Prostate gland (tissue), 2 donors: Measurements from ENCODE around the gene COL5A1. TPM values are rescaled to one million over a fixed set of nuclear protein-coding genes. Genes with fewer than 3 reads are reported as not detected.

Experiments used
- DNase-seq: peaks from one replicate; pipeline ENCODE4 v3.0.0-alpha.2; 2019; ENCODE audit warnings: low spot score
- H3K27ac ChIP-seq, 2 donors: fragments of 200-600 bp; sonication (generic); 2 replicates each; pipeline ENCODE4 v1.5.1; 2017 to 2019
- H3K27me3 ChIP-seq: fragments of 200-600 bp; sonication (generic); replicated peaks from 2 replicates; pipeline ENCODE4 v1.5.1; 2019; ENCODE audit not compliant: insufficient read depth
- H3K36me3 ChIP-seq, 2 donors: fragments of 200-600 bp; sonication (generic); 1 replicate in 1 of 2; 2 replicates in 1 of 2; pipeline versions ENCODE4 v1.5.1 to v1.8.1; 2017 to 2019
- H3K4me1 ChIP-seq: fragments of 200-600 bp; sonication (generic); replicated peaks from 2 replicates; pipeline ENCODE4 v1.5.1; 2019
- H3K4me3 ChIP-seq, 2 donors: fragments of 200-600 bp; sonication (generic); 2 replicates each; pipeline ENCODE4 v1.5.1; 2017 to 2019
- H3K9me3 ChIP-seq: fragments of 200-600 bp; sonication (generic); 2 replicates; pipeline ENCODE4 v1.5.1; 2017
- POLR2A ChIP-seq: fragments of 450-650 bp; IDR thresholded peaks from one replicate; pipeline ENCODE4 v1.6.1; 2016; ENCODE audit warnings: antibody characterized with exemption, mild to moderate bottlenecking
- POLR2AphosphoS5 ChIP-seq: sonication (generic); formaldehyde crosslinking; IDR thresholded peaks from one replicate; pipeline ENCODE4 v1.6.1; 2017; ENCODE audit warnings: antibody characterized with exemption
- WGBS: methylation state at CpG from one replicate; pipeline ENCODE4 v1.1.5; 2018; 5-methylcytosine and 5-hydroxymethylcytosine counted together
- intact Hi-C: fragments of 100-400 bp; cut with DNase I; formaldehyde crosslinking; loops from one replicate; pipeline ENCODE4 v1.14.2; 2022
- total RNA-seq, 2 donors: library from RNA; depleted of rRNA; stranded (reverse); fragments of >200 nt; gene quantifications; one replicate each; pipeline ENCODE4 v1.1.0, GENCODE V29; 2016
- TF ChIP-seq, protein P1 (sequence below), 4 experiments: fragments of 200-600 bp in 2 of 4; fragments of 450-650 bp in 2 of 4; sonication (generic) in 2 of 4; IDR thresholded peaks; 1 replicate in 3 of 4; 2 replicates in 1 of 4; pipeline ENCODE4 v1.5.1; 2016 to 2019; ENCODE audit warnings: antibody characterized with exemption in 4 of 4, mild to moderate bottlenecking in 2 of 4, moderate library complexity in 2 of 4

The COL5A1 gene
- total RNA-seq, 2 donors from 2014 or later = 16.9 to 36.0 TPM

- H3K36me3 ChIP-seq = no peaks in the 10 kb centered on the region
- intact Hi-C loops = no loop called here
- TF ChIP-seq, protein P1, sequence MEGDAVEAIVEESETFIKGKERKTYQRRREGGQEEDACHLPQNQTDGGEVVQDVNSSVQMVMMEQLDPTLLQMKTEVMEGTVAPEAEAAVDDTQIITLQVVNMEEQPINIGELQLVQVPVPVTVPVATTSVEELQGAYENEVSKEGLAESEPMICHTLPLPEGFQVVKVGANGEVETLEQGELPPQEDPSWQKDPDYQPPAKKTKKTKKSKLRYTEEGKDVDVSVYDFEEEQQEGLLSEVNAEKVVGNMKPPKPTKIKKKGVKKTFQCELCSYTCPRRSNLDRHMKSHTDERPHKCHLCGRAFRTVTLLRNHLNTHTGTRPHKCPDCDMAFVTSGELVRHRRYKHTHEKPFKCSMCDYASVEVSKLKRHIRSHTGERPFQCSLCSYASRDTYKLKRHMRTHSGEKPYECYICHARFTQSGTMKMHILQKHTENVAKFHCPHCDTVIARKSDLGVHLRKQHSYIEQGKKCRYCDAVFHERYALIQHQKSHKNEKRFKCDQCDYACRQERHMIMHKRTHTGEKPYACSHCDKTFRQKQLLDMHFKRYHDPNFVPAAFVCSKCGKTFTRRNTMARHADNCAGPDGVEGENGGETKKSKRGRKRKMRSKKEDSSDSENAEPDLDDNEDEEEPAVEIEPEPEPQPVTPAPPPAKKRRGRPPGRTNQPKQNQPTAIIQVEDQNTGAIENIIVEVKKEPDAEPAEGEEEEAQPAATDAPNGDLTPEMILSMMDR (IDR thresholded peaks at IDR 0.05) = no peak
- TF ChIP-seq POLR2AphosphoS5 (no peak), POLR2A (no peak)
Observed at GRCh38 chr9:134841180-134841904, 199.7 kb downstream of the COL5A1 start.

DNA sequence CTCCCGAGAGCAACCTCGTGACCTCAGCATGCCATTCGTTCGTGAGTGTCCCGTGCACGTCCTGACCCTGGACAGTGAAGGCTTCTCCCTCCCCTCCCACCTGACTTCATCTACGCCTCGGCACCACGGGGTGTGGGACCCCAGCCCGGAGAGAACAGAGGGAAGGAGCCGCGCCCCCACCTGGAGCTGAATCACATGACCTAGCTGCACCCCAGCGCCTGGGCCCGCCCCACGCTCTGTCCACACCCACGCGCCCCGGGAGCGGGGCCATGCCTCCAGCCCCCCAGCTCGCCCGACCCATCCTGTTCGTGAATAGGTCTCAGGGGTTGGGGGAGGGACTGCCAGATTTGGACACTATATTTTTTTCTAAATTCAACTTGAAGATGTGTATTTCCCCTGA, 200.7 kb downstream of the COL5A1 start:
- no peak overlapping the region for H3K4me3 ChIP-seq
- TF ChIP-seq POLR2AphosphoS5 = no peak
- TF ChIP-seq, protein P1 (IDR thresholded peaks at IDR 0.05) = no peak
- TF ChIP-seq POLR2A = no peak
- DNase-seq = no peak
- no peaks in the 10 kb centered on the region for H3K27me3 ChIP-seq
- intact Hi-C loops = no loop called here
- H3K9me3 ChIP-seq = no peaks in the 10 kb centered on the region
- H3K36me3 ChIP-seq = no peaks in the 10 kb centered on the region
- WGBS = 86% methylated on average over 21 of the region's 22 CpGs
- H3K4me1 ChIP-seq = no peaks in the 10 kb centered on the region
- H3K27ac ChIP-seq = no peak overlapping the region

More at GRCh38 chr9:134841180-134841904, 199.7 kb downstream of the COL5A1 start:
- H3K4me1 ChIP-seq = no peaks in the 10 kb centered on the region
- 92% methylated on average over 15 of the region's 15 CpGs for WGBS
- no peak overlapping the region for H3K27ac ChIP-seq
- H3K27me3 ChIP-seq = no peaks in the 10 kb centered on the region
- H3K4me3 ChIP-seq = no peak overlapping the region
- DNase-seq = no peak
- H3K9me3 ChIP-seq = no peaks in the 10 kb centered on the region

- Histone ChIP-seq H3K4me3 (no peak overlapping the region), H3K9me3 (no peaks in the 10 kb centered on the region), H3K27ac (no peak overlapping the region), H3K4me1 (no peaks in the 10 kb centered on the region), H3K27me3 (no peaks in the 10 kb centered on the region), H3K36me3 (no peaks in the 10 kb centered on the region)
- intact Hi-C loops = no loop called here
- no peak for DNase-seq
- 86% methylated on average over 14 of the region's 18 CpGs for WGBS
- TF ChIP-seq POLR2AphosphoS5 (no peak), POLR2A (no peak)
- TF ChIP-seq, protein P1 (IDR thresholded peaks at IDR 0.05) = no peak
Observed at GRCh38 chr9:134843740-134844139, 202.1 kb downstream of the COL5A1 start.

DNA sequence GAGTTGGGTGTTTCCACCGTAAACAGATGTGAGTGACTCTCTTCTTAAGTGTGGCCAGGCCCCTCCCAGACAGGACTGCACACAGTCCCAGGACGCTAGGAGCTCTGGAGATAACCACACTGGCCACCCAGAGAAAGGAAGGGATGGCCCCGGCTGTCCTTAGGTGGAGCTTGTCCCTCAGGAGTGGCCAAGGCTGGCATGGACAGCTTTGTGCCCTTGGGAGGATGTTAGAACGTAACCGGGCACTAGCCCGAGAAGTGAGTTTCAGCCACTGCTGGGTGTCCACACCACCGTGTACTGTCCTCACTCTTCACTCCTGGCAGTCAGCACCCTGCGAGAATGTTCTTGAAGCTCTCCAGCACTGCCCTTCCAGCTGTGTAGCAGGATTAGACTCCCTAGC, 203.2 kb downstream of the COL5A1 start:
- Histone ChIP-seq H3K27ac (no peak overlapping the region), H3K4me1 (no peaks in the 10 kb centered on the region), H3K27me3 (no peaks in the 10 kb centered on the region), H3K9me3 (no peaks in the 10 kb centered on the region), H3K36me3 (no peaks in the 10 kb centered on the region), H3K4me3 (no peak overlapping the region)
- intact Hi-C loops = no loop called here
- no peak for DNase-seq
- TF ChIP-seq POLR2AphosphoS5 = no peak
- TF ChIP-seq, protein P1 (IDR thresholded peaks at IDR 0.05) = no peak
- TF ChIP-seq POLR2A = no peak
- 80% methylated on average over 8 of the region's 8 CpGs for WGBS

- Histone ChIP-seq H3K4me3 (no peak overlapping the region), H3K9me3 (no peaks in the 10 kb centered on the region), H3K36me3 (no peaks in the 10 kb centered on the region), H3K4me1 (no peaks in the 10 kb centered on the region), H3K27ac (no peak overlapping the region), H3K27me3 (no peaks in the 10 kb centered on the region)
- TF ChIP-seq POLR2A = no peak
- TF ChIP-seq, protein P1 (IDR thresholded peaks at IDR 0.05) = no peak
- TF ChIP-seq POLR2AphosphoS5 = no peak
- 89% methylated on average over 16 of the region's 16 CpGs for WGBS
- DNase-seq = no peak
- intact Hi-C loops = no loop called here
Observed at GRCh38 chr9:134846187-134846586, 204.6 kb downstream of the COL5A1 start.
